ENCODE measurements around the gene AKAP8L.

The AKAP8L gene, protein sequence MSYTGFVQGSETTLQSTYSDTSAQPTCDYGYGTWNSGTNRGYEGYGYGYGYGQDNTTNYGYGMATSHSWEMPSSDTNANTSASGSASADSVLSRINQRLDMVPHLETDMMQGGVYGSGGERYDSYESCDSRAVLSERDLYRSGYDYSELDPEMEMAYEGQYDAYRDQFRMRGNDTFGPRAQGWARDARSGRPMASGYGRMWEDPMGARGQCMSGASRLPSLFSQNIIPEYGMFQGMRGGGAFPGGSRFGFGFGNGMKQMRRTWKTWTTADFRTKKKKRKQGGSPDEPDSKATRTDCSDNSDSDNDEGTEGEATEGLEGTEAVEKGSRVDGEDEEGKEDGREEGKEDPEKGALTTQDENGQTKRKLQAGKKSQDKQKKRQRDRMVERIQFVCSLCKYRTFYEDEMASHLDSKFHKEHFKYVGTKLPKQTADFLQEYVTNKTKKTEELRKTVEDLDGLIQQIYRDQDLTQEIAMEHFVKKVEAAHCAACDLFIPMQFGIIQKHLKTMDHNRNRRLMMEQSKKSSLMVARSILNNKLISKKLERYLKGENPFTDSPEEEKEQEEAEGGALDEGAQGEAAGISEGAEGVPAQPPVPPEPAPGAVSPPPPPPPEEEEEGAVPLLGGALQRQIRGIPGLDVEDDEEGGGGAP

DNA sequence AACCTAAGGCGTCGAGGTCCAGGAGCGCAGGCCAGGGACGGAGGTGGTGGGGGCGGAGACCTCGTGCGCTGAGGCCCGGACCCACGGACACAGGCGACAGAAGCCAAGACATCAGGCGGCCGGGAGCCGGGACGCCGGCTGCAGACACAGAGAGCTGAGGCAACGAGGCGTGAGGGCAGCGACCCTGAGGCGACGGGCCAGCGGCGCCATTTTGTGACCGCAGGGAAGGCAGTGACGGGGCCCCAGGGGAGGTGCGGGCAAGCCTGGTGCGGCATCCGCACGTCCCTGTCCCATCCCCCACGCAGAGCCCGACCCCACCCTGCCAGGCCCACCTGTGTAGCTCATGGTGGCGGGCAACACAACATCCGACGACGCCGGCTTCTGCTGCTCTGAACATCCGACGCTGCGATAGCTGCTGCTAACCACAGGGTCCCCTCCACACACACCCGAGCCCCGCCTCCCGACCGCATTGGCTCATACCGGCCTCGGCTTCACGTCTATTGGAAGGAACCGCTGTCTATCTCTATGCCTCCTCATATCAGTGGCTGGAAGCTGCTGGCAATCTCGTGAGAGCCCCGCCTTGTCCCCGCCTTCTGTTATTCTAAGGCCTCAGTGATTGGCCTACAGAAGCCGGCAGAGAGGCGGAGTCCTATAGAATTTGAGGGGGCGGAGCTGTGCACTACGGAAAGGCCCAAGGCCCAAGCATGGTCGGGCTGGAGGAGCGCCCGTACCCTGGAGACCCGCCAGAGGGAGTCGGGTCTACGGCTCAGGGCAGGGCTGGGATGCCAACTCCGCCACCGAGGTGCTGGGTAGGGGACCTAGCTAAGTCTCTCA is at the start of gene AKAP8L:
AKAP8L (minus strand) TSS at position 410 of the 834 bp plus-strand sequence; CDS start at position 345, 65 bp downstream.
- peak; percentile 98 to 99 for DNase-seq

DNA sequence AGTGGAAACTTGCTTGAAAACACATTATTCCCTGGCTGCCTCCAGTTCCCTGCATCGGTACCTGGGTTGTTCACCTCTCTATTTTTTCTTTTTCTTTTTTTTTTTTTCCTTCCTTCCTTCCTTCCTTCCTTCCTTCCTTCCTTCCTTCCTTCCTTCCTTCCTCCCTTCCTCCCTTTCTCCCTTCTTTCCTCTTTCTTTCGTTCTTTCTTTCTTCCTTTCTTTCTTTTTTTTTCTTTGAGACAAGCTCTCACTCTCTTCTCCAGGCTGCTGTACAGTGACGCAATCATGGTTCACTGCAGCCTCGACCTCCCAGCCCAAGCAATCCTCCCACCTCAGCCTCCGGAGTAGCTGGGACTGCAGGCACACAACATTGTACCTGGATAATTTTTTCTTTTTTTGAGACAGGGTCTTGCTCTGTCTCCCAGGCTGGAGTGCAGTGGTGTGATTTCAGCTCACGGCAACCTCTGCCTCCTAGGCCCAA is 49.0 kb upstream of the AKAP8L start:
- DNase-seq = no peak

DNA sequence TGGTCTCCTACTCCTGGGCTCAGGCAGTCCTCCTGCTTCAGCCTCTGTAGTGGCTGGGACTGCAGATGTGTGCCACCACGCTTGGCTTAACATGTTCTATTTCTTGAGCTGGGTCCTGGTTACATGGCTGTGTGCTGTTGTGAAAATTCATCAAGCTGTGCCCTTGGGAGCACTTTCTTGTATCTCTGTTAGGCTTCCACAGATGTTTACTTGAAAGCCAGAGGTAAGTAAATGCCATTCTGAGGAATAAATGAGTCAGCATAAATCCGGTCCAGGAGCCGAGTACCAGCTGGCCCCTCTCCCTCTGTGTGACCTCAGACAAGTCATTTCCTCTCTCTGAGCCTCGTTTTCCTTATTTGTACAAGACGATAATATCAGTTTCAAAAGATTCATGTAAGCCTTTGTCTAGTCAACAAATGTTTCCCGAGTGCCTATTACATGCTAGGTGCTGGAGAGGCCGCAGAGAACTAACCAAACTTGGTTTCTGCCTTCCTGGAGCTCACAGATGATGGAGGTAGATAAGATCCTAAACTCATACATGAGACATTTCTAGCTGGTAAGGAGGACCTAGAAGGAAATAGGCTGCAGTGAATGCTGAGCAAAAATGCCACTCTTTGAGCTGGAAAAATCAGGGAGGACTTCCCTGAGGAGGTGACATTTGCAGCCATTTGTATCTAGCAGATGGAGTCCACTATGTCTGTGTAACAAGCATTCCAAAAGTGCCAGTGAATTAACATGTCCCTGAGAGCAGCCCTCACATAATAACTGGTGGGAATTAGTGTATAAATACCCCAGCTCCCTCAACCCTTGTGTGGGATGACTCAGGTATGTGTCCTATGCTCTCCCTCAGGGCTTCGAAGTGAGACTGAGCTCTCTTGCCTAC is 48.3 kb upstream of the AKAP8L start:
- peak in 1 of 2 experiments; percentile 10 for DNase-seq

DNA sequence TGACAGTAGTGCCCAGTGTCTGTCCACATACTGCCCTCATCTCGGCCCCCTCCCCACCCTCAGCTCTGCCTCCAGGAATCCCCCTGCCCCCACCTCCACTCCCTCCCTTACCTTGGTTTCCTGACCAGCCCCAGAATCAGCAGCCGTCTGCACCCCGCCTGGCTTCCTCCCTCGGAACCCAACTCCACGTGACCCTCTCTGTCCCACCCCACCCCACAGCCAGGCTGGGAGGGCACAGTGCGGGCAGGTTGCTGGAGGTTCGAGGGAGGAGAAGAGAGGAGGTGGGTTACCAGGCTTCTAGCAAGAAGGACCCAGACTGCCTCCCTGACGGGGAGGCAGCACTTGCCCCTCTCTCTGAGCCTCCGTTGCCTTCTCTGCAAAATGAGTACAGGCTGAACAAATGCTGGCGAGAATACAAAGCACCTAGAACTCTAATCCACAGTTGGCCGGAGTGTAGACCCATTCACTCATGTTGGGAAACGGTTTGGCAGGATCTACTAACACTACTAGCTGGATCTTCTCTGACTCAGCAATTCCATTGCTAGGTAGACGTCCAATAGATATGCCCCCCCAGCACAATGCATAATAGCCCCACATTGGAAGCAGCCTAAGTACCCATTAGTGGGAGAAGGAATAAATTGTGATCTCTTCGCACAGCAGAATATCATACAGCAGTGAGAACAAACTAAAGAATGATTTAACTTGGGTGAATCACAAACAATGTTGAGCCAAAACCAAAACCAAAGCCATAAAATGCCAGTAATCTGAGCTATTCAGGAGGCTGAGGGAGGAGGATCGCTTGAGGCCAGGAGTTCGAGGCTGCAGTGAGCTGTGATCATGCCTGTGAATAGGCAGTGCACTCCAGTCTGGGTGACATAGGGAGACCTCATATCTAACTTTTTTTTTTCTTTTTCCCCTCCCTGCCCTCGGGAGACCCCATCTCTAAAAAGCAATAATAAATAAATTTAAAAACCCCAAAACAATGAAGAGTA is 45.9 kb upstream of the AKAP8L start, which contains the start of gene RASAL3:
RASAL3 (minus strand) TSS at position 151 of the 992 bp plus-strand sequence. CDS start 186 bp downstream, outside the sequence.
- no peak for DNase-seq

DNA sequence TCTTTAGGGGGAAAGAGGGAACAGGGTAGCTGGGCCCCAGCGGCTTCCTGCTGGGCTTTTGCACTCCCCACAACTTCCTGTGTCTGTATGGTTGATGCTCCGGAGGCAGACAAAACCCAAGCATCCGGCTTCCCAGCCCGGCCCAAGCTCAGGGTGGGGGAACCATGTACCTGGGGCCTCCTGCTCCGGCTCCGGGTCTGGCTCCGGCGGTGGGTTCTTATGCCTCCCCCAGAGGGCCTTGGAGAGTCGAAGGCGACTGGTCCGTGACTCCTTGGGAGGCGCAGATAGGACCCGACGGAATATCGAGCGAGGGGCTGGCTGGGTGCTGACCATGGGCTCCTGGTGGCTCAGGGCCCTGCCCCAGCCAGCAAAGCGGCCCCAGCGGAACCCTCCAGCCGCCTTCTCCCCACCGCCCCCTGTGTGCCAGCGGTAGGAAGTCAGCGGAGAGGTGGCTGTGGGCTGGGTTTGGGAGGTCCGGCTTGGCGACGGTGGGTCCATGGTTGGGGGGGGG is 45.1 kb upstream of the AKAP8L start:
- DNase-seq = no peak

DNA sequence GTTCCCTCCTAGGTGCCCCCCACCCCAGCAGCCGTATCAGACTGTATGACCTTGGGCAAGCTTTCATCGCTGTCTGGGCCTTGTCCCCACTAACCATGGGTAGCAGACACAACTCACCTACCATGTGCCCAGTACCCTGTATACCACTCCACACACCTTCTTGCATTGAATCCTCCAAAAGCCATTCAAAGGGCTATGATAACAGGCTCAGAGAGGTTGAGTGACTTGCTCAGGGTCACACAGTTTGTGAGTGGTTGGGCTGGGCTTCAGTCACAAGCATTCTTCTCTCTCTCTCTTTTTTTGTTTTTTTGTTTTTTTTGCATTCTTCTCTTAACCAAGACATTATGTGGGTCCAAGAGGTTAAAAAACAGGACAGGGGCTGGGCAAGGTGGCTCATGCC is 42.9 kb upstream of the AKAP8L start:
- DNase-seq = no peak

DNA sequence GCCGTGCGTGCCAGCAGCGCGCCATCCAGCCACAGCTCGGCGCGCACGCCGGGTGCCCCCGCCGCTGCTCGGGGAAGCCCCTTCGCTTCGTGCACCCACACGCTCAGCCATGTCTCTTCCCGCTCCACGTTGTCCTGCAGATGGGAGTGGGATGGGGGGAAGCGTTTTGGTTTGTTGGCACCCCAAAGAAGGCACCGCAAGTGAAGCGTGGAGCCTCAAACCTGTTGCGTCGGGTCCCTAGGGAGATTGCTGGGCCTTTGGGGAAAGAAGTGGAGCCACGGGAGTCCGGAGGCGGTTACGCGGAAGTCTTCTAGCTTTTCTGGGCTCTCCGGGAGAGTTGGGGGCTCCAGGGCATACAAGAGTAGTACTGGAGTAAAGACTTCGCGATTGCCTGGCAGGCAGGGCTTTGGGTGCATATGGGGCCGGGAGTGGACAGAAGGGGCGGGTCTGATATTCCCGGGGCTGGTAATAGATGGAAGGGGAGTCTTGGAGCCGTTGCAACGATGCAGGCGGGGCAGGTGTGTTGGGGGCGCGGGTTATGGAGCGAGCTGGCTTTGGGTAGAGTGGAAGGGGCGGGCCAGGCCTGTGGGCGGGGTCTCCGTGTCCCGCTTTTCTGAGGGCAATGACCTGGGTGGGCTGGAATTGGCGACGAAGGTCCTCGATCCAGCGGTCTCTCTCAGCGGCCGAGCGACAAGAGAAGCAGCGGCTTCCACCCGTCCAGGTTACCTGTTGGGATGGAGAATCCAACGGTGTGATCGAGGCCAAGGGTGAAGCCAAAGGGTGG is 39.1 kb upstream of the AKAP8L start:
- no peak for DNase-seq

DNA sequence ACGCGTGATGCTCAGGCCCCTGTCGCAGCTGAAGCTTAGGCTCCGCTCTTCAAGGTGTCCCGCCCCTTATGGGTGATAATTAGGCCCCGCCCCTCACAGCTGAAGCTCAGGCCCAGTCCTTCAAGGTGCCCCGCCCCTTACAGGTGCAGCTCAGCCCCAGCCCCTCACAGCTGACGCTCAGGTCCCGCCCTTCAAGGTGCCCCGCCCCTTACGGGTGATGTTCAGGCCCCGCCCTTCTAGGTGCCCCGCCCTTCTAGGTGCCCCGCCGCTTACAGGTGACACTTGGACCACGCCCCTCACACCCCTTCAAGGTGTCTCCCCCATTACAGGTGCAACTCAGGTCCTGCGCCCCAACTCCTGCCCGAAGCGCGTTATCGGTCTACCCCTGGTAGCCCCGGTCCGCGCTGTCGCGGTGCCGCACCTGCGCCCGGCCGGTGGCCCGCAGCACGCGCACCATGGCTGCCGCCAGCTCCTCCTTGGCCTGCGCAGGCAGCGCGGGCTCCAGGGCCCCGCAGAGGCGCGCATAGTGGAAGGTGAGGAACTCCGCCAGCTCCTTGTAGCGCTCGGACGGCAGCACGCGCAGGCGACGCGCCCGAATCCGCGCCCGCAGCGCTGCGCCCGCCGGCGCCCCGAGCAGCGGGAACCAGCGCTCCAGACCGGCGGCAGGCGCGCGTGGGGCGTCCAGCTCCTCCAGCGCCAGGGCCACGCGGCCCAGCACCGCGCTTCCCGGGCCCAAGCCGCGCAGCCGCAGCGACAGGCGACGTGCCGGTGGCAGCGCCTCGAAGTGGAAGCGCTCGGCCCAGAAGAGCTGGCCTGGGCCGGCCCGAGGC is 38.3 kb upstream of the AKAP8L start:
- no peak for DNase-seq

DNA sequence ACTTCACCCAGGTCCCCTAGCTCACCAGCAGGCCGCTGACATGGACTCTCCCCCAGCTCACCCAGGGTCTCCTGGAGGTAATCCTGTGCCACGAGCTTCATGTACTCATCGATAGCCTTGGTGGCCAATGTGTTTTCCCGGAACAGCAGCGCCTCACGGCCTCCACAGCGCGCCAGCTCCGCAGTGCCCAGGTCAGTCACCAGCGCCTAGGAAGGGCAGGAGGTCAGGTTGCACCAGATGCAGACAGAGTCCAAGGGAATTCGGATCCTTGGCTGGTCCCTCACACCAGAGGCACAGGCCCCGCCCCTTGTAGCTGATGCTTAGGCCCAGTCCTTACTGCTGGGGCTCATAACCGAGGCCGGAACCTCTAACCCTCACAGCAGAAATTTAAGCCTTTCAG is 37.7 kb upstream of the AKAP8L start:
- DNase-seq = no peak

DNA sequence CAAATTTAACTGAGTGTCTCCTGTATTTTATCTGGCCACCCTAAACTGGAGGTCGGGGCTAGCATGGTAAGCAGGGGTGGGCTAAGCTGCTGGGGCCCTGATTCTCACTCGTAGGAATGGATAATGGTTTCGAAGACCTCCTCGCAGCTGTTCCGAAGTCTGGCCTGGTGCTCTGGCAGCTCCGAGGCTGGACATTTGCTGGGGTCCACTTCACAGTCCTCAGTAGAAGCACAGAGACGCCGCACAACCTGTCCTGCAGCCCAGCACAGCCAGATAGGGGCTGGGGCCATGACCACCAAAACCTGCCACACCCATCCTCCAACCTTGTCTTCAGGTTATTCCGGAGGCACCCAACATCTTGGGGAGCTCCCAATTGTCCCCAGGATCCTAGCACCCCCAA is 37.2 kb upstream of the AKAP8L start:
- no peak for DNase-seq

DNA sequence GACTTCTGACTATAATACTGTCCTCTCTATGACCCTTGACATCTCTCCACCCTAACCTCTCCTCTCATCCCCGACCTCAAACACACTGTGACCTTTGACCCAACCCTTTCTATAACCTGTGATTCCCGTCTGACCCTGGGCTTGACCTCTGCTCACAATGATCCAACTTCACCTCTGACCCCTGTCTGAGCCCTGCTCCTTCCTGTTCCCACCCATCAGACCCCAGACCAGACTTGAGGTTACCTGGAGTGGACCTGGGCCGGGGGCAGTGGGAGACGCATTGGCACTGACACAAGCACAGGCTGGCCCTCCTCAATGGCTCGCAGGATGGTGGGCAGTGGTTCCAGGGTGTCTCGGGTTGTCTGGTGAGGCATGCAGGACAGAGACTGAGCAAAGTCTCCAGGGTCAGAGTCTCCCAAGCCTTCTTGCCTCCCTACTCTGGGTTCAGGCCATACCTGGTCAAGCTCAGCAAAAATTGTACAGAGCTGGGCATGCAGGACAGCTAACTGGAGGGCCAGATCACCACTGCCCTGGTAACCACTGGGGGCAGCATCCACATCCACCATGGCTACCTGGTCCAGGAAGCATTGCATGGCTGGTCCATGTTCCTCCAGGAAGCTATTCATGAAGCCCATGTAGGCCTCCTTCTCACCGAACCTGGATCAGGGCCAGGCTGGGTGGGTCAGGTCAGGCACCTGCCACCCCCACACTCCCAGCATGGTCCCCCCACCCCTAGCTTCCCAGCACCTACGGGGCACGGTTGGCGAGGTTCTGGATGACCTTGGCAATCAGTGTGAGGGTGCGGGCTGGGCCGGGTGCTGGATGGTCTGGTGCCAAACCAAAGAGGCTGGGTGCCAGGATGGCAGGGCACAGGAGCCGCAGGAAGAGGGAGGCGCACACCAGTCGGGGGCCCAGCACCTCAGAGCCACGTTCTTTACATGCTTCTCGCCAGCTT is 35.4 kb upstream of the AKAP8L start:
- no peak for DNase-seq

DNA sequence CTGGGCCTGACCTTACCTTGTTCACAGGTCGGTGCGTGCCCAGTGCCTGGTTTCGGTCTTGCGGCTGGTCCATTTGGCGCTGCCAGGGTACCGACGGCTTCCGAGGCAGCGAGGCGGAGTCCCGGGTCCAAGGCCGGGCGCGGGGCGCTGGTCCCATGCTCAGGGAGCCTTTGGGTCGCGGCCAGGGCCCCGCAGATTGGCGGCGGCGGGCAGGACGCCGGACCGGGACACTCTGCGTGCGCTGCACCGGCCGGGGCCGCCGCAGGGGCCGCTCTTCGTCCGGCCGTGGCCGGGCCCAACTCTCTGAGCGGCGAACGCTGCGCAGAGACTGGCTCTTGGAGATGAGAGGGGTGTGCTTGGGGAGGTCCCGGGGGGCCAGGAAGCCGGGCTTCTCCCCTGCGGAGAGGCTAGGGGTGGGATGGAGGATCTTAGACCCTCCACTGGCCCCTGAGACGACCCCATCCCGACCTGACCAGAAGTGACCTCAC is 34.3 kb upstream of the AKAP8L start:
- DNase-seq = no peak

DNA sequence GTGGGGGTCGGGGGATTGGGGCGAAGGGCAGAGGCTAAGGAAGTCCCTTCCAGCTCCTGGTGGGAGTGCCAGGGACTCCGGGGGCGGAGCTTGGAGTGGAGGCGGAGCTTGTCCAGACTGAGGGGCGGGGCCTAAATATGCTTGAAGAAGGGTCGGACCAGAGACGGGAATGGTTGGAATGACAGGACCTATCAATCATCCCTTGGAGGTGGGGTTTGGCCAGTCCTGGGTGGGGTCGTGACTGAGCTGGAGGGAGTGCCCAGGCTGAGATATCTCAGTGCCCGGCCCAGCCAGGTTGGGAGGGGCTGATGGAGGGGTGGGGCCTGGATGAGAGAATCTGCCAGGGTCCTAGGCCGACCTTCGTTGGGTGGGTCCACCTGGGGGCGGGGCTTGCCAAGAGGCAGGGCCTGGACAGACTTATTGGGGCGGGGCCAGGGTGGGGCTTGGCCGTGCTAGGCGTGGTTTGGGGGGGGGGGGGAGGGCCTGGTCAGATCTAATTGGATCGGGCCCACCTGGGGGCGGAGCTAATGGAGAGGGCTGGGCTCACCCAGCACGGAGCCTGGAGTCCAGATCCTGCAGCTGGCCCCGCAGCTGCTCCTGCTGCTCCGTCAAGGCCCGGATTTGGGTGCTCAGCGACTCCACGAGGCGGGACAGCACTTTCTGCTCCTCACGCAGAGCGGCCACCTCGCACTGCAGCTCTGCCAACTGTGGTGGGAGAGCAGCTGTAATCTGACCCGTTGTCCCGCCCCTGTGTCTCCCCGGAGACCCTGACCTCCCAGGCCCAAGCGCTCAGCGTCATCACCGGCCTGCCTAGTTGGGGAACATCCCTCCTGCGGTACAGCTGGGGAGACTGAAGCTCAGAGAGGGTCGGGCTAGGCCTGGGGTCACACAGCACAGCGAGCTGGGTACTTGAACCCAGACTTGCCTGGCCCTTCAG is 33.6 kb upstream of the AKAP8L start:
- DNase-seq = peak; percentile 65 to 67

DNA sequence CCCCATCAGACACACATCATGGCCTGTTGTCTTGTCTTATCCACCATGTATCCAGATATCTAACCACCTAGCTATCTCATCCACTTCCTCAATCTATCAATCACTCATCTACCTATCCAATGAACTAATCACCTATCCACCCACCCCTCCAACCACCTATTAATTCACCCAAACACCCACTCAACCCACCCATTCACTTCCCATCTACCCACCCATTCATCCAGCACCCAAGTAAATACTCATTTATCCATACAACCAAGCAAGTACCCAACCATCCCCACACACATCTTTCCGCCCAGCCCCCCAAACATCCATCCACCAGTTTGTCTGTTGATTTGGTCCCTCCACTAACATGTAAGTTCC is 31.7 kb upstream of the AKAP8L start:
- no peak for DNase-seq

DNA sequence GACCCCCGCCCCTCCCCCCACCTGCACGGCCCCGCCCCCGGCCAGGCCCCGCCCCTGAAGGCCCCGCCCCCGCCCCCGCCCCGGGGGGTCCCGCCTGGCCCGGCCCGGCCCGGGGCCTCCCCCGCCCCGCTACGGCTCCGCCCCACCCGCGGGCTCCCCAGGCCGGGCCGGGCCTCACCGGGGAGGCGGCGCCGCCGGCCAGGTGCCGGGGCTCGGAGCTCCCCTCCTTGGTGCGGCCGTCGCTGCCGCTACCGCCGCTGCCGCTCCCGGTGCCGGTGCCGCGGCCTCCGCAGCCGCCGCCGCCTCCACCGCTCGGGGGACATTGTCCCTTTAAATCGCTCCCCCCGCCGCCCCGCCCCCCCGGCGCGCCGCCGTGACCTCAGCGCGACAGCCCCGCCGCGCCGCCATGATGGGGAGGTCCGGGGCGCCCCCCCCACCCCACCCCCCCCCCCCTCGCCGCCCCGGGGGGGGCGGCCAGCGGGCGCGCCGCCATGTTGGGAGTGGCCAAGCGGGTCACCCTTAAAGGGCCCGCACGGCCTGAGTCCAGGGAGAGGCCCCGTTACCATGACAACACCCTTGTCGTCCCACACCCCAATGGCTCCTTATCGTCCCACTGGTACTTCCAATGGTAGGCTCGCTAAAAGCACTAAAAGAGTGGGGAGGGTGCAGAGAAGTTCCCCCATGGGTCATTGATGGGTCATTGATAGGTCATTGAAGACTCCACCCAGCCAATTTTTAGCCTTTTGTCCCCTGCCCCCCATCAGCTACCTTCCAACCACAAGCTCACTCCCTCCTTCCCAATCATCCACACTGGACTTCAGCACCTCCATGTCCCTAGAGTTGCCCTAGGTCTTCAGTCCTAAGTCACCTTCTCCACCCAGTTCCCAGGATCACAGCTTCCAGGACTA is 31.1 kb upstream of the AKAP8L start, which contains the start of gene WIZ:
WIZ (minus strand) TSS at position 337 of the 908 bp plus-strand sequence. CDS start 1,649 bp downstream, outside the sequence.
- DNase-seq = peak; percentile 36 to 73
